ENCODE data around the gene ZNF225.
"Not testable (repeated sequence)": the region's sequence is repeated elsewhere in the genome, so short reads cannot be mapped to it uniquely, and the experiment has no call there.

The ZNF225 gene

DNA sequence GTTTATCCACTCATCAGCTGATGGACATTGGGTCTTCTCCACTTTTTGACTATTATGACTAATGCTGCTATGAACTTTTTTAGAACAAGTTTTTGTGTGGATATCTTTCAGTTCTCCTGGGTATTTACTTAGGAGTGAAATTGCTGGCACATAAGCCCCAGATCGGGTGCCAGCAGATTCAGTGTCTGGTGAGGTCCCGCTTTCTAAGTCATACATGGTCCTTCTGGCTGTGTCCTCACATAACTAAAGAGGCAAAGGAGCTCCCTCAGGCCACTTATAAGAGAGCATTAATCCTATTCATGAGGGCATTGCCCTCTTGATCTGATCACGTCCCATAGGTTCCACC, 51.1 kb downstream of the ZNF225 start:
- DNase-seq, result no peak

DNA sequence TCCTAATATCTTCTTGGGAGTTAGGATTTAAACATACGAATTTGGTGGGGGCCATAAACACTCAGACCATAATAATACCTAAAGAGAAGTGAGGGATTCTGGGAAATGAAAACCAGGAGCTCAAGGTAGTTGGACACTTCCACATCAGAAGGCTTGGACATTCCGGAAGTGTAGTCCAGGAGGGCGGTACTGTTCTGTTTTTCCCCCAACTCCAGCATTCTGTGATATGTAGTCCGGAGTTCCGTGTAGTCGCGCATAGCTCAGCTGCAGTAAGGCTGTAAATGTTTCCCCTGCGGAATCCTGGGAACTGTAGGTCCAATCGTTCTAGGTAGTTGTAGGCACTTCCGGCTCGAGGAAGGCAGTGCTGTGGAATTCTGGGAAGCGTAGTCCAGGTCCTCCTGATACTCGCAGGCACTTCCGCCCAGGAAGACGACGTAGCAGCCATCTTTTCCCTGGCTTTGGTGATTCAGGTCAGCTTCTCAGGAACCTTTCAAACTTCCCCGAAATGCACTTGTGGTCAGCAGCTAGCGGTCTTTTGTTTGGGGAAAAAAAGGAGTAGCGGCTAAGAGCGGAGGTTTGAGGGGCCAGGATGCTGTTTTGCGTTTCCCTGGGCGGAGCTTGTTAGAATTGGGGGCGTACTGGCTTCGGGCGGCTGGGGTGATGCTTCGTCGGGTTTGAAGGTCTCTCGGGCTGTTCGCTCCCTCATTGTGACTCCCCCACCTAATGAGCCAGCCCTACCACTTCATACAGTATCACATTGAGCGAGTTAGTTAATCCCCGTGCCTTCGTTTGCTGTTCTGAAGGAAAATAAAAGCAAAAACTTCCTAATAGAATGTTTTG, 51.7 kb downstream of the ZNF225 start, which contains the start of gene ZNF226:
TSS of gene ZNF226 (plus strand) at position 428 of the 840 bp plus-strand sequence. CDS start 4,981 bp downstream, outside the sequence.
- peak; percentile 96 for DNase-seq

- not testable (repeated sequence) for DNase-seq
These were observed 57.5 kb downstream of the ZNF225 start for GRCh38 chr19:44170660-44171059.

DNA sequence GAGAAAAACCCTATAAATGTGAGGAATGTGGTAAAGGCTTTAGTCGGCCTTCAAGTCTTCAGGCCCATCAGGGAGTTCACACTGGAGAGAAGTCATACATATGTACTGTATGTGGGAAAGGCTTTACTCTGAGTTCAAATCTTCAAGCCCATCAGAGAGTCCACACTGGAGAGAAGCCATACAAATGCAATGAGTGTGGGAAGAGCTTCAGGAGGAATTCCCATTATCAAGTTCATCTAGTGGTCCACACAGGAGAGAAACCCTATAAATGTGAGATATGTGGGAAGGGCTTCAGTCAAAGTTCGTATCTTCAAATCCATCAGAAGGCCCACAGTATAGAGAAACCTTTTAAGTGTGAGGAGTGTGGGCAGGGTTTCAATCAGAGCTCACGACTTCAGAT, 63.4 kb downstream of the ZNF225 start:
- DNase-seq, result no peak

DNA sequence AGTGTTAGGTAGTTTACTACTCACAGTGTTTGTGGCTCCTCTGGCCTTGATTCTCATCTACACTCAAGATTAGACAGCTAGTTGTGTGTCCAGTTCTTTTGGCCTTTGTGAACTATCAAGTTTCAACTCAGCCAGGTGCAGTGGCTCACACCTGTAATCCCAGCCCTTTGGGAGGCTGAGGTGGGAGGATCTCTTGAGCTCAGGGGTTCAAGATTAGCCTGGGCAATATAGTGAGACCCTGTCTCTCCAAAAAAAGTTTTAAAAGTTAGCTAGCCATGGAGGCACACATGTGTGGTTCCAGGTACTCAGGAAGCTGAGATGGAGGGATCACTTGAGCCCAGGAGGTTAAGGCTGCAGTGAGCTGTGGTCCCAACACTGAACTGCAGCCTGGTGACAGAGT, 67.8 kb downstream of the ZNF225 start:
- no peak for DNase-seq

DNA sequence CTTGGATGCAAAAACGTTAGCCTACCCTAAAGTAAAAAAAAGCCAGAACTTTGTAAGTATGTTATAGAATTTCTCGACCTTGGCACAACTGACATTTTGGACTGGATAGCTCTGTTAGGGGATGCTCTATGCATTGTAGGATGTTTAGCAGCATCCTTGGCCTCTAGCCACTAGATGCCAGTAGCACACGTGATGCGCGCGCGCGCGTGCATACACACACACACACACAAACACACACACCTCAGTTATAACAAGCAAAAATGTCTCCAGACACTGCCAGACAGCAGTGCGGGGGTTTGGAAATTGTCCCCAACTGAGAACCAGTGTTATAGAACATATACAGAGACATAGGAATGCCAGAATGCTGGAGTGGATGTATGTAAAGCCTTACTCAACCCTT, 68.9 kb downstream of the ZNF225 start:
- DNase-seq, result no peak
